K562 (cell line): ENCODE data around the gene USP7. TPM values are rescaled to one million over a fixed set of nuclear protein-coding genes. Genes with fewer than 3 reads are reported as not detected.

Experiments
- ATAC-seq: fragments of 200-7000 bp; cut with Tn5 transposase; 3 replicates; pipeline ENCODE4 v1.9.1; 2020; ENCODE audit warnings: moderate library complexity
- BruUV-seq: library from RNA; stranded (reverse); fragments of 400-500 nt; replicated peaks from 2 replicates; lab custom pipeline; 2021; lab: Mats Ljungman, UMichigan
- CTCF ChIA-PET: fragments of 300-600 bp; formaldehyde crosslinking; extraction: SDS; loops from one replicate; lab custom pipeline; 2021; ENCODE audit warnings: low intra/inter-chr PET ratio; lab: Yijun Ruan, JAX
- POLR2A ChIA-PET: fragments of 300-600, 350-650 bp; sonication (Branson Sonifier 250); formaldehyde crosslinking; extraction: SDS; loops from one replicate; lab custom pipeline; 2021; ENCODE audit warnings: antibody characterized with exemption, inconsistent platforms; lab: Yijun Ruan, JAX
- DNase-seq, 4 experiments: peaks; one replicate each; pipeline versions ENCODE4 v3.0.0 to v3.0.0-alpha.2; 2011 to 2018; ENCODE audit warnings: low spot score in 3 of 4, mixed read lengths in 3 of 4; ENCODE audit errors: extremely low read depth in 1 of 4
- FAIRE-seq: peaks from 2 replicates; lab custom pipeline; 2011; peaks lifted over from hg19 to GRCh38; lab: Jason Lieb, UNC
- H2AFZ ChIP-seq: 2 replicates; pipeline ENCODE4 v1.6.0; 2011; ENCODE audit warnings: low read depth, low read length, control low read depth, inconsistent platforms
- H3K27ac ChIP-seq: fragments of 200-600 bp; 3 replicates; pipeline ENCODE4 v1.8.0; 2011; ENCODE audit warnings: low read depth, mild to moderate bottlenecking, control low read depth, inconsistent platforms, low read length, moderate library complexity, mixed read lengths; ENCODE audit errors: extremely low read depth
- H3K27me3 ChIP-seq, 2 experiments: fragments of 300-600 bp in 1 of 2; 2 replicates in 1 of 2; 3 replicates in 1 of 2; pipeline versions ENCODE4 v1.6.0 to v1.8.0; 2011; ENCODE audit warnings: inconsistent platforms in 2 of 2, low read length in 2 of 2, mild to moderate bottlenecking in 1 of 2, mixed read lengths in 1 of 2, moderate library complexity in 1 of 2; ENCODE audit not compliant: control insufficient read depth in 2 of 2, insufficient read depth in 2 of 2
- H3K36me3 ChIP-seq: fragments of 300-600 bp; 3 replicates; pipeline ENCODE4 v1.8.0; 2011; ENCODE audit warnings: mild to moderate bottlenecking, low read length, inconsistent platforms; ENCODE audit not compliant: control insufficient read depth, insufficient read depth
- H3K4me1 ChIP-seq, 2 experiments: fragments of 200-600 bp in 1 of 2; replicated peaks in 1 of 2; 2 replicates in 1 of 2; 3 replicates in 1 of 2; pipeline versions ENCODE4 v1.5.1 to v1.8.0; 2011; ENCODE audit warnings: inconsistent platforms in 2 of 2, low read length in 2 of 2, mild to moderate bottlenecking in 1 of 2, mixed read lengths in 1 of 2, moderate library complexity in 1 of 2; ENCODE audit not compliant: control insufficient read depth in 2 of 2, insufficient read depth in 2 of 2
- H3K4me2 ChIP-seq: 2 replicates; pipeline ENCODE4 v1.6.1; 2011; ENCODE audit warnings: low read length, control low read depth, inconsistent platforms, mixed read lengths; ENCODE audit not compliant: insufficient read depth
- H3K4me3 ChIP-seq: fragments of 200-600 bp; sonication (generic), shearing (Covaris generic); 2 replicates; pipeline ENCODE4 v1.5.1; 2016; ENCODE audit warnings: control low read depth, inconsistent platforms
- H3K79me2 ChIP-seq: fragments of 200-600 bp; 3 replicates; pipeline ENCODE4 v1.8.0; 2011; ENCODE audit warnings: low read length, inconsistent platforms; ENCODE audit not compliant: control insufficient read depth, insufficient read depth
- H3K9ac ChIP-seq, 2 experiments: 2 replicates each; pipeline versions ENCODE4 v1.6.0 to v1.6.1; 2011; ENCODE audit warnings: low read depth in 2 of 2, low read length in 2 of 2, control low read depth in 1 of 2, inconsistent platforms in 1 of 2, mild to moderate bottlenecking in 1 of 2, mixed read lengths in 1 of 2; ENCODE audit not compliant: insufficient read depth in 1 of 2
- H3K9me1 ChIP-seq: one replicate; pipeline ENCODE4 v1.6.0; 2011; ENCODE audit warnings: inconsistent platforms, mild to moderate bottlenecking, low read length, moderate library complexity; ENCODE audit not compliant: control insufficient read depth, insufficient read depth
- H3K9me3 ChIP-seq: replicated peaks from 2 replicates; pipeline ENCODE4 v1.5.1; 2011; ENCODE audit warnings: low read depth, low read length, inconsistent platforms; ENCODE audit not compliant: control insufficient read depth, insufficient read depth
- H4K20me1 ChIP-seq: replicated peaks from 2 replicates; pipeline ENCODE4 v1.6.1; 2011; ENCODE audit warnings: low read length, inconsistent platforms, mixed read lengths; ENCODE audit not compliant: control insufficient read depth, insufficient read depth
- BCOR ChIP-seq: fragments of 450-650 bp; IDR thresholded peaks from 2 replicates; pipeline ENCODE4 v1.6.1; 2016
- CHD2 ChIP-seq: IDR thresholded peaks from 2 replicates; pipeline ENCODE4 v1.6.1; 2011; ENCODE audit warnings: low read depth, low read length
- FOXP1 ChIP-seq: sonication (generic); formaldehyde crosslinking; IDR thresholded peaks from 2 replicates; pipeline ENCODE4 v1.8.0; 2022; ENCODE audit warnings: mild to moderate bottlenecking, missing genetic modification reagents
- GATA2 ChIP-seq: sonication (generic); formaldehyde crosslinking; IDR thresholded peaks from 2 replicates; pipeline ENCODE4 v1.4.0; 2020; ENCODE audit warnings: mild to moderate bottlenecking, missing genetic modification reagents
- POLR2H ChIP-seq: IDR thresholded peaks from 2 replicates; pipeline ENCODE4 v1.6.1; 2016; ENCODE audit warnings: missing genetic modification characterization, low read depth, mild to moderate bottlenecking, control low read depth, missing compliant biosample characterization, moderate library complexity
- RUNX1 ChIP-seq: sonication (generic); IDR thresholded peaks from 2 replicates; pipeline ENCODE4 v1.6.1; 2016; ENCODE audit warnings: antibody characterized with exemption, low read depth
- TEAD2 ChIP-seq: fragments of 450-650 bp; IDR thresholded peaks from 2 replicates; pipeline ENCODE4 v1.6.1; 2016; ENCODE audit warnings: missing genetic modification characterization, control low read depth, missing compliant biosample characterization
- TEAD4 ChIP-seq, 2 experiments: sonication (generic) in 1 of 2; formaldehyde crosslinking in 1 of 2; IDR thresholded peaks; 2 replicates each; pipeline versions ENCODE4 v1.6.1 to v1.8.0; 2012 to 2022; ENCODE audit warnings: borderline replicate concordance in 1 of 2, inconsistent platforms in 1 of 2, low read length in 1 of 2, mild to moderate bottlenecking in 1 of 2, missing genetic modification reagents in 1 of 2
- THAP12 ChIP-seq: fragments of 250-450 bp; sonication (Bioruptor Pico); IDR thresholded peaks from 2 replicates; pipeline ENCODE4 v1.9.0; 2021; ENCODE audit warnings: mild to moderate bottlenecking, inconsistent platforms
- ZNF134 ChIP-seq: fragments of 250-450 bp; sonication (Bioruptor Pico); conservative IDR thresholded peaks from 2 replicates; pipeline ENCODE4 v1.4.0; 2020
- ZNF274 ChIP-seq: IDR thresholded peaks from 2 replicates; pipeline ENCODE4 v1.6.1; 2011; ENCODE audit warnings: low read depth, mild to moderate bottlenecking, low read length, moderate library complexity, borderline replicate concordance
- WGBS: fragments of 100-300 bp; shearing (Covaris generic); methylation state at CpG from one replicate; pipeline ENCODE4 v1.1.6; 2016; ENCODE audit warnings: low coverage, mixed read lengths; ENCODE audit not compliant: insufficient coverage; ENCODE audit errors: missing lambda C conversion rate; 5-methylcytosine and 5-hydroxymethylcytosine counted together
- in situ Hi-C: fragments of 300-500 bp; cut with MboI; formaldehyde crosslinking; loops from 4 replicates; pipeline ENCODE4 v1.15.0; 2018; ENCODE audit warnings: inconsistent platforms, mixed read lengths
- intact Hi-C: fragments of 100-400 bp; cut with micrococcal nuclease; formaldehyde crosslinking; loops from 2 replicates; pipeline ENCODE4 v1.14.2; 2022
- polyA plus RNA-seq, 8 experiments: library from polyadenylated mRNA; depleted of rRNA in 4 of 8; stranded (reverse) in 5 of 8; unstranded in 3 of 8; fragments of >200 nt; fragmentation: Nextera tagmentation in 2 of 8; fragmentation: Illumina TruSeq in 1 of 8; extraction: Ambion mirVana in 2 of 8; extraction: Trizol in 1 of 8; gene quantifications; 2 replicates each; pipeline versions ENCODE4 v1.2.1 to v1.2.3, GENCODE V29; 2011 to 2014; ENCODE audit warnings: inconsistent platforms in 1 of 8, missing spikeins in 1 of 8
- total RNA-seq, 7 experiments: library from RNA; depleted of rRNA in 6 of 7; stranded (reverse); fragments of >200 nt in 6 of 7; fragmentation: Illumina TruSeq in 2 of 7; extraction: Trizol in 2 of 7; gene quantifications; 2 replicates each; pipeline versions ENCODE4 v1.2.1 to v1.2.3, GENCODE V29; 2011 to 2021; ENCODE audit warnings: low replicate concordance in 1 of 7

Gene USP7
- total and polyA plus RNA-seq, 9 of the 15 experiments (the other 6 are each of a cell fraction or from before 2014, with no cell fraction given), result 17.1 to 145 (median 57.9) TPM

GRCh38 chr16:8920645-8921346 is 42.9 kb downstream of the USP7 start:
- peaks cover 14% of the 10 kb centered on the region for H4K20me1 ChIP-seq
- H2AFZ ChIP-seq, result no peak overlapping the region
- ATAC-seq (no peak), FAIRE-seq (no peak)
- POLR2A ChIA-PET, result interaction anchor here (0.6 kb wide), 1 partner anchor 10 kb away, joined by 7 read pairs; no protein-coding TSS in a partner anchor
- peaks cover 98% of the 10 kb centered on the region for H3K36me3 ChIP-seq
- H3K4me2 ChIP-seq, result no peak overlapping the region
- no peak for TF ChIP-seq TEAD4 (IDR thresholded peaks at IDR 0.05; ENCODE audit: low read length)
- TF ChIP-seq TEAD4 (CRISPR knock-in tag; IDR thresholded peaks at IDR 0.05; ENCODE audit: borderline replicate concordance), result no peak
- TF ChIP-seq FOXP1 (CRISPR knock-in tag), result no peak
- TF ChIP-seq RUNX1, result no peak
- no peak for TF ChIP-seq CHD2
- no peak for TF ChIP-seq POLR2H (tag)
- no peak for TF ChIP-seq TEAD2 (tag)
- TF ChIP-seq BCOR, result no peak
- no peak for TF ChIP-seq GATA2 (CRISPR knock-in tag)
- TF ChIP-seq THAP12 (CRISPR knock-in tag), result no peak
- no peak for TF ChIP-seq ZNF274
- TF ChIP-seq ZNF134 (CRISPR knock-in tag), result no peak
- TF ChIP-seq, all 486 proteins: peak for 0
- peaks cover 24% of the 10 kb centered on the region for H3K79me2 ChIP-seq
- H3K9ac ChIP-seq, result no peak overlapping the region
- no TSS peak for BruUV-seq
- no peaks in the 10 kb centered on the region for H3K27me3 ChIP-seq
- WGBS, result 89% methylated on average over 6 of the region's 6 CpGs
- H3K9me3 ChIP-seq, result no peaks in the 10 kb centered on the region
- peaks cover 0 to 8% of the 10 kb centered on the region in 2 experiments; a peak in 2 of 5 replicates for H3K4me1 ChIP-seq
- no peak for DNase-seq
- no peak overlapping the region for H3K27ac ChIP-seq
- no peak overlapping the region for H3K4me3 ChIP-seq
- CTCF ChIA-PET, result no interaction called here
- intact Hi-C loops (no loop called here), in situ Hi-C loops (no loop called here)
- peaks cover 4% of the 10 kb centered on the region for H3K9me1 ChIP-seq
